Measurements from ENCODE around the gene ABCD3.

GRCh38 chr1:94456736-94457135 is 38.5 kb downstream of the ABCD3 start:
- TF ChIP-seq BHLHE40 (IDR thresholded peaks at IDR 0.05; ENCODE audit: low read depth, low read length) (no peak), MAZ (IDR thresholded peaks at IDR 0.05; ENCODE audit: borderline replicate concordance, low read depth, low read length) (no peak), PBX3 (IDR thresholded peaks at IDR 0.05) (no peak), POLR2A (IDR thresholded peaks at IDR 0.05; ENCODE audit: low read length) (no peak), CTCF (IDR thresholded peaks at IDR 0.05) (no peak)

Data from A549 (cell line).